ENCODE measurements around the gene RIMS4. TPM values are rescaled to one million over a fixed set of nuclear protein-coding genes. Genes with fewer than 3 reads are reported as not detected.

RIMS4 gene
- total RNA-seq, 5 donors from 2014 or later (not counting 1 experiment from before 2014, with no cell fraction given), result 0.06 to 0.12 TPM; not detected in 3

DNA sequence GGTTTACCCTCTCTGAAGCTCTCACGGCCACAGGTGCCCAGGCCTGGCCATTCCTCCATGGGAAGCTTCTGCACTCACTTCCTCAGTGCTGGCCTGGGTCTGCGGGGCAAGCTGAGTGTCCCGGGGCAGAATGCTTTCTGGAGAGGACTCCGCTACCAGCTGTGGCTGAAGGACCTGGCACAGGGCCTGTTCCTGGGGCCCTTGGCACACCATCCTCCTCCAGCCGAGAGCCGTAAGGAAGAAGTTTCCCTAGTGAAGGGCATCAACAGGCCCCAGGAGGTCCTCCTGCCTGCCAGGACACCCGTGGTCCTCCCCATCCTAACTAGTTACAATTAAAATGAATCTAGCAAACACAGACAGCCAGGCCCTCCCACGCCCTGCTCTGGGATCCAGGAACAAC, 78.7 kb downstream of the RIMS4 start:
- peaks cover 0 to 4% (median 0%) of the 10 kb centered on the region in 3 donors for H3K9me3 Mint-ChIP-seq
- Histone ChIP-seq H3K36me3 (ENCODE audit: control insufficient read depth in 2 of 2, extremely low read depth in 1 of 2, insufficient read depth in 1 of 2, low read length in 1 of 2) (no peaks in the 10 kb centered on the region), H3K27me3 (replicated peaks in 1 of 2; ENCODE audit: control insufficient read depth in 2 of 2, extremely low read depth in 1 of 2, insufficient read depth in 2 of 2, low read length in 1 of 2) (peaks cover 0 to 10% of the 10 kb centered on the region in 2 experiments), H3K27ac (ENCODE audit: low read length) (no peak overlapping the region), H3K9me3 (no peaks in the 10 kb centered on the region), H3K4me1 (ENCODE audit: control insufficient read depth in 1 of 2, extremely low read depth in 1 of 2, insufficient read depth in 2 of 2, low read length in 2 of 2) (peaks cover 0 to 4% of the 10 kb centered on the region in 2 experiments), H3K4me3 (ENCODE audit: control insufficient read depth in 1 of 2, extremely low read depth in 1 of 2, low read length in 1 of 2) (no peak overlapping the region)
- ChIA-PET CTCF (no interaction called here), POLR2A (no interaction called here)
- 88% methylated on average over 8 of the region's 8 CpGs for WGBS (ENCODE audit: insufficient coverage)
- no peaks in the 10 kb centered on the region for H3K27me3 Mint-ChIP-seq
- H3K4me3 Mint-ChIP-seq, result no peak overlapping the region
- H3K36me3 Mint-ChIP-seq, result no peaks in the 10 kb centered on the region
- H3K4me1 Mint-ChIP-seq, result peaks cover 11 to 14% (median 11%) of the 10 kb centered on the region in 3 donors
- no peak overlapping the region for H3K27ac Mint-ChIP-seq
- DNase-seq (no peak), ATAC-seq (replicated peaks in 1 of 4) (no peak)

DNA sequence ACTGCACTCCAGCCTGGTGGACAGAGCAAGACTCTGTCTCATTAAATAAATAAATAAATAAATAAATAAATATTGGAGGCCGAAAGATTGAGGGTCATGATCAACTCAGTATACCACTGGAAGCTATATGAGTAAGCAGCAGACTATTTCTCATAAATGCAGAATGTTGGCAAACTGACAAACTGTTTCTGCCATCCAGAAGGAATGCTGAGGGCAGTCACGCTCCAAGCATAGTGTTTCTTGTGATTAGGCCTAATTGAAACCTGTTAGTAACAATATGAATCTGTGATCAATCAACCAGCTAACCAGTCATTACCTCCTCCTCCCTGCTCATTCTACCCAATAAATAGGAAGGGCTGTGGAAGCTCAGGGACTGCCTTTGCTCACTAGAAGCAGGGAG, 79.9 kb downstream of the RIMS4 start:
- H3K36me3 ChIP-seq (ENCODE audit: control insufficient read depth in 2 of 2, extremely low read depth in 1 of 2, insufficient read depth in 1 of 2, low read length in 1 of 2), result no peaks in the 10 kb centered on the region
- no peaks in the 10 kb centered on the region for H3K4me1 ChIP-seq (ENCODE audit: control insufficient read depth in 1 of 2, extremely low read depth in 1 of 2, insufficient read depth in 2 of 2, low read length in 2 of 2)
- 80% methylated on average over 1 of the region's 2 CpGs for WGBS (ENCODE audit: insufficient coverage)
- ChIA-PET POLR2A (interaction anchor here in 1 of 2 donors (0.6 kb wide), 1 partner anchor 151 kb away, joined by 3 read pairs; no protein-coding TSS in a partner anchor), CTCF (no interaction called here)
- Mint-ChIP-seq H3K27ac (no peak overlapping the region), H3K27me3 (no peaks in the 10 kb centered on the region), H3K36me3 (no peaks in the 10 kb centered on the region), H3K4me1 (peaks cover 3 to 6% (median 3%) of the 10 kb centered on the region in 3 donors), H3K9me3 (no peaks in the 10 kb centered on the region), H3K4me3 (no peak overlapping the region)
- no peak overlapping the region for H3K4me3 ChIP-seq (ENCODE audit: control insufficient read depth in 1 of 2, extremely low read depth in 1 of 2, low read length in 1 of 2)
- DNase-seq (no peak), ATAC-seq (replicated peaks in 1 of 4) (no peak)
- H3K9me3 ChIP-seq, result no peaks in the 10 kb centered on the region
- no peak overlapping the region for H3K27ac ChIP-seq (ENCODE audit: low read length)
- H3K27me3 ChIP-seq (replicated peaks in 1 of 2; ENCODE audit: control insufficient read depth in 2 of 2, extremely low read depth in 1 of 2, insufficient read depth in 2 of 2, low read length in 1 of 2), result peaks cover 0 to 10% of the 10 kb centered on the region in 2 experiments

DNA sequence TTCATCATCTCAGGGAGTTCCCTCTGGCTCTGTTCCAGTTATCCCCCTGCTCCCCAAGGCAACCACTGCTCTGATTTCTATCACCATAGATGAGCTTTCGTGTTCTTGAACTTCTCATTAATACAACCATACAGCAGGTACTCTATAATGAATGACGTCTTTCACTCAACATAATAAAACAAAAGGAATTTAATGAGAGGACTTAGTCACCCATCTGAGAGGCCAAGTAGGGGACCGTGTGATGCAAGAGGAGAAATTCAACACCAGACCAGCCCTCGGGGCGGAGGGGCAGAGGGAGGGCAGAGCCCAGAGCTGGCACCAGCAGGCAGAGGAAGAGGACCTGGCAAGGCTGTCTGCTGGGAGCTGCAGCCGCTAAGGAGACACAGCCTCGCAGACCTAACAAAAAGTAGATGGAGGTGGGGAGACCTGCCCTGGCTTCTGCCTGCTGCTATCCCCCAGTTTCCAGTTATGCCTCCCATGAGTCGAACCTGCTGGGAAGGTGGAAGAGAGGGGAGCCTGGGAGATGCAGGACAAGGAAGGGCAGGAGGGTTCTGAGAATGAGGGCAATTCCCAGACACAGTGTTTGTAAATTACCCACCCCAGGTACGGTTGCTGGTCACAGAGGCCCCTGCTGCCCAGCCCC, 81.4 kb downstream of the RIMS4 start:
- H3K4me3 ChIP-seq (ENCODE audit: control insufficient read depth in 1 of 2, extremely low read depth in 1 of 2, low read length in 1 of 2), result no peak overlapping the region
- no peaks in the 10 kb centered on the region for H3K36me3 ChIP-seq (ENCODE audit: control insufficient read depth in 2 of 2, extremely low read depth in 1 of 2, insufficient read depth in 1 of 2, low read length in 1 of 2)
- Mint-ChIP-seq H3K27me3 (no peaks in the 10 kb centered on the region), H3K36me3 (no peaks in the 10 kb centered on the region), H3K9me3 (no peaks in the 10 kb centered on the region), H3K27ac (no peak overlapping the region), H3K4me3 (no peak overlapping the region), H3K4me1 (peaks cover 3 to 6% (median 3%) of the 10 kb centered on the region in 3 donors)
- DNase-seq (no peak), ATAC-seq (replicated peaks in 1 of 4) (no peak)
- POLR2A ChIA-PET, result no interaction called here
- H3K4me1 ChIP-seq (ENCODE audit: control insufficient read depth in 1 of 2, extremely low read depth in 1 of 2, insufficient read depth in 2 of 2, low read length in 2 of 2), result no peaks in the 10 kb centered on the region
- no peaks in the 10 kb centered on the region for H3K9me3 ChIP-seq
- no peak overlapping the region for H3K27ac ChIP-seq (ENCODE audit: low read length)
- H3K27me3 ChIP-seq (replicated peaks in 1 of 2; ENCODE audit: control insufficient read depth in 2 of 2, extremely low read depth in 1 of 2, insufficient read depth in 2 of 2, low read length in 1 of 2), result peaks cover 0 to 8% of the 10 kb centered on the region in 2 experiments
- 59% methylated on average over 4 of the region's 9 CpGs for WGBS (ENCODE audit: insufficient coverage)
- CTCF ChIA-PET, result no interaction called here

DNA sequence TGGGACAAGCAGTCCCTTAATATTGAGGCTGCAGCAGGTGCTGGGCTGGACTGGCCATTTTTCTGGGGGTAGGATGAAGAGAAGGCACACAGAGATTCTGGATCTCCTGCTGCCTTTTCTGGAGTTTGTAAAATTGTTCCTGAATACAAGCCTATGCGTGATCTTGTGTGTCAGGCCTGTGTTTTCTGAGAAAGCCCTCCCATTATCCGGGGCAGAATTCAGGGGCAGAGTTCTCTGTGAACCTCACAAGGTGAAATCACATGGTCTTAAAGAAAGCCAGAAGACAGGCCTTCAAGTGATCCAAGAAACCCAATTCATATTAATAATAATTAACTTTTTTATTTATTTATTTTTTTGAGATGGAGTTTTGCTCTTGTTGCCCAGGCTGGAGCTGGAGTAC, 82.7 kb downstream of the RIMS4 start:
- Histone ChIP-seq H3K27me3 (replicated peaks in 1 of 2; ENCODE audit: control insufficient read depth in 2 of 2, extremely low read depth in 1 of 2, insufficient read depth in 2 of 2, low read length in 1 of 2) (peaks cover 0 to 8% of the 10 kb centered on the region in 2 experiments), H3K36me3 (ENCODE audit: control insufficient read depth in 2 of 2, extremely low read depth in 1 of 2, insufficient read depth in 1 of 2, low read length in 1 of 2) (no peaks in the 10 kb centered on the region), H3K4me1 (ENCODE audit: control insufficient read depth in 1 of 2, extremely low read depth in 1 of 2, insufficient read depth in 2 of 2, low read length in 2 of 2) (no peaks in the 10 kb centered on the region), H3K9me3 (no peaks in the 10 kb centered on the region), H3K27ac (ENCODE audit: low read length) (no peak overlapping the region), H3K4me3 (ENCODE audit: control insufficient read depth in 1 of 2, extremely low read depth in 1 of 2, low read length in 1 of 2) (no peak overlapping the region)
- H3K4me3 Mint-ChIP-seq, result no peak overlapping the region
- no peaks in the 10 kb centered on the region for H3K4me1 Mint-ChIP-seq
- 100% methylated on average over 1 of the region's 2 CpGs for WGBS (ENCODE audit: insufficient coverage)
- no peaks in the 10 kb centered on the region for H3K27me3 Mint-ChIP-seq
- CTCF ChIA-PET, result interaction anchor here in 1 of 2 donors (0.7 kb wide), 1 partner anchor 140 kb away, joined by 4 read pairs; no protein-coding TSS in a partner anchor
- H3K27ac Mint-ChIP-seq, result no peak overlapping the region
- H3K9me3 Mint-ChIP-seq, result no peaks in the 10 kb centered on the region
- ATAC-seq (replicated peaks in 1 of 4) (no peak), DNase-seq (no peak)
- H3K36me3 Mint-ChIP-seq, result no peaks in the 10 kb centered on the region
- POLR2A ChIA-PET, result no interaction called here

DNA sequence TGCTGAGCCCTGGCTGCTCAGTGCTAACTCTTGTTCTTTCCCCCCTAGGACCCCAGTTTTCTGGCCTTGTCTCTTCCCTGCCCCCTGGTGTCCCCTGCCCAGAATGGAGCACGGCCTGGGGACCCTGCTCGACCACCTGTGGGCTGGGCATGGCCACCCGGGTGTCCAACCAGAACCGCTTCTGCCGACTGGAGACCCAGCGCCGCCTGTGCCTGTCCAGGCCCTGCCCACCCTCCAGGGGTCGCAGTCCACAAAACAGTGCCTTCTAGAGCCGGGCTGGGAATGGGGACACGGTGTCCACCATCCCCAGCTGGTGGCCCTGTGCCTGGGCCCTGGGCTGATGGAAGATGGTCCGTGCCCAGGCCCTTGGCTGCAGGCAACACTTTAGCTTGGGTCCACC, 83.3 kb downstream of the RIMS4 start:
- no peaks in the 10 kb centered on the region for H3K9me3 Mint-ChIP-seq
- H3K27ac Mint-ChIP-seq, result no peak overlapping the region
- H3K36me3 Mint-ChIP-seq, result no peaks in the 10 kb centered on the region
- CTCF ChIA-PET, result no interaction called here
- no peak overlapping the region for H3K4me3 Mint-ChIP-seq
- Histone ChIP-seq H3K4me3 (ENCODE audit: control insufficient read depth in 1 of 2, extremely low read depth in 1 of 2, low read length in 1 of 2) (no peak overlapping the region), H3K4me1 (ENCODE audit: control insufficient read depth in 1 of 2, extremely low read depth in 1 of 2, insufficient read depth in 2 of 2, low read length in 2 of 2) (no peaks in the 10 kb centered on the region), H3K27me3 (replicated peaks in 1 of 2; ENCODE audit: control insufficient read depth in 2 of 2, extremely low read depth in 1 of 2, insufficient read depth in 2 of 2, low read length in 1 of 2) (peaks cover 0 to 8% of the 10 kb centered on the region in 2 experiments), H3K27ac (ENCODE audit: low read length) (no peak overlapping the region), H3K36me3 (ENCODE audit: control insufficient read depth in 2 of 2, extremely low read depth in 1 of 2, insufficient read depth in 1 of 2, low read length in 1 of 2) (no peaks in the 10 kb centered on the region), H3K9me3 (no peaks in the 10 kb centered on the region)
- no peaks in the 10 kb centered on the region for H3K4me1 Mint-ChIP-seq
- DNase-seq (no peak), ATAC-seq (replicated peaks in 1 of 4) (no peak)
- 81% methylated on average over 11 of the region's 11 CpGs for WGBS (ENCODE audit: insufficient coverage)
- POLR2A ChIA-PET, result no interaction called here
- H3K27me3 Mint-ChIP-seq, result no peaks in the 10 kb centered on the region

DNA sequence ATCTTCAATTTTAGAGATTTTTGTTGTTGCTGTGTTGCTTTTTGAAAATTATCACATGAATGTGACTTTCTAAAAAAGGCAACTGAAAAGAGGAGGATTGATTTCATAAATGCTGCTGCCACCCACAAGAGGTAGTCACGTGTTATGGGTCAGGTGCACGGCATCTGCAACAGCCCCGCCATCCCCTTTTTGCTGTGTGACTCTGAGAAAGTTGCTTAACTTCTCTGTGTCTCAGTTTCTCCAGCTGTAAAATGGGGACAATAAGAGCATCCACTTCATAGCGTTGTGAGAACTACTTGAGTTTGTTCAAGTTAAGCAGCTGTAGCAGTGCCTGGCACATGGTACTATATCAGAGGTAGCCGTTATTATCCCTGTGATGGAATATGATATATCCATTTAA, 84.5 kb downstream of the RIMS4 start:
- no peaks in the 10 kb centered on the region for H3K9me3 ChIP-seq
- Mint-ChIP-seq H3K27ac (no peak overlapping the region), H3K4me1 (no peaks in the 10 kb centered on the region), H3K27me3 (no peaks in the 10 kb centered on the region), H3K9me3 (no peaks in the 10 kb centered on the region), H3K4me3 (no peak overlapping the region), H3K36me3 (no peaks in the 10 kb centered on the region)
- no peak overlapping the region for H3K4me3 ChIP-seq (ENCODE audit: control insufficient read depth in 1 of 2, extremely low read depth in 1 of 2, low read length in 1 of 2)
- WGBS (ENCODE audit: insufficient coverage), result 100% methylated on average over 3 of the region's 5 CpGs
- ChIA-PET CTCF (interaction anchor here in 1 of 2 donors (0.6 kb wide), 1 partner anchor 374 kb away, joined by 8 read pairs; no protein-coding TSS in a partner anchor), POLR2A (no interaction called here)
- H3K27ac ChIP-seq (ENCODE audit: low read length), result no peak overlapping the region
- DNase-seq, result no peak
- no peak for ATAC-seq (replicated peaks in 1 of 4)
- no peaks in the 10 kb centered on the region for H3K36me3 ChIP-seq (ENCODE audit: control insufficient read depth in 2 of 2, extremely low read depth in 1 of 2, insufficient read depth in 1 of 2, low read length in 1 of 2)
- peaks cover 0 to 4% of the 10 kb centered on the region in 2 experiments for H3K27me3 ChIP-seq (replicated peaks in 1 of 2; ENCODE audit: control insufficient read depth in 2 of 2, extremely low read depth in 1 of 2, insufficient read depth in 2 of 2, low read length in 1 of 2)
- H3K4me1 ChIP-seq (ENCODE audit: control insufficient read depth in 1 of 2, extremely low read depth in 1 of 2, insufficient read depth in 2 of 2, low read length in 2 of 2), result no peaks in the 10 kb centered on the region

Data from T-cell (primary cell).